Lung (tissue), 12 donors: ENCODE measurements around the gene PGBD1. TPM values are rescaled to one million over a fixed set of nuclear protein-coding genes. Genes with fewer than 3 reads are reported as not detected.

Experiments used
- ATAC-seq: fragments of 200-7000 bp; cut with Tn5 transposase; one replicate; pipeline ENCODE4 v1.9.1; 2020; ENCODE audit warnings: moderate number of reproducible peaks; ENCODE audit not compliant: insufficient read depth, low FRiP score
- DNase-seq, 3 donors: peaks; one replicate each; pipeline ENCODE4 v3.0.0-alpha.2; 2013 to 2017
- H3K27ac ChIP-seq, 2 donors: one replicate each; pipeline ENCODE4 v1.5.1; 2013; ENCODE audit warnings: mild to moderate bottlenecking in 2 of 2, moderate library complexity in 2 of 2, control low read depth in 1 of 2, inconsistent platforms in 1 of 2, low read depth in 1 of 2, low read length in 1 of 2
- H3K27me3 ChIP-seq, 3 donors: one replicate each; pipeline ENCODE4 v1.5.1; 2013; ENCODE audit warnings: low read length in 2 of 3; ENCODE audit not compliant: control insufficient read depth in 3 of 3, insufficient read depth in 3 of 3
- H3K36me3 ChIP-seq, 4 donors: one replicate each; pipeline ENCODE4 v1.5.1; 2013; ENCODE audit warnings: low read length in 4 of 4, mild to moderate bottlenecking in 1 of 4, moderate library complexity in 1 of 4; ENCODE audit not compliant: control insufficient read depth in 4 of 4, insufficient read depth in 4 of 4
- H3K4me1 ChIP-seq, 5 donors: one replicate each; pipeline ENCODE4 v1.5.1; 2013; ENCODE audit warnings: low read length in 5 of 5, mild to moderate bottlenecking in 2 of 5, moderate library complexity in 1 of 5; ENCODE audit not compliant: control insufficient read depth in 5 of 5, insufficient read depth in 5 of 5
- H3K4me3 ChIP-seq: one replicate; pipeline ENCODE4 v1.5.1; 2013; ENCODE audit warnings: mild to moderate bottlenecking, control low read depth, moderate library complexity
- H3K9ac ChIP-seq, 2 donors: one replicate each; pipeline ENCODE4 v1.5.1; 2013; ENCODE audit warnings: low read length in 2 of 2, control low read depth in 1 of 2; ENCODE audit not compliant: insufficient read depth in 1 of 2
- H3K9me3 ChIP-seq, 4 donors: one replicate each; pipeline ENCODE4 v1.5.1; 2013; ENCODE audit warnings: low read length in 3 of 4, mild to moderate bottlenecking in 1 of 4, moderate library complexity in 1 of 4; ENCODE audit not compliant: control insufficient read depth in 4 of 4, insufficient read depth in 3 of 4
- CTCF ChIP-seq: IDR thresholded peaks from 2 replicates; pipeline ENCODE4 v1.5.1; 2012; ENCODE audit warnings: mild to moderate bottlenecking; ENCODE audit errors: control extremely low read depth, extremely low read depth
- WGBS, 2 donors: extraction: QIAGEN DNeasy Blood & Tissue Kit; methylation state at CpG; one replicate each; pipeline ENCODE4 v1.1.7; 2013; 5-methylcytosine and 5-hydroxymethylcytosine counted together
- polyA plus RNA-seq, 2 donors: library from polyadenylated mRNA; stranded (reverse); fragments of 200-250 nt; gene quantifications; one replicate each; pipeline ENCODE4 v1.2.1, GENCODE V29; 2013
- total RNA-seq, 2 donors: library from RNA; depleted of rRNA in 1 of 2; stranded (reverse); fragments of >200 nt in 1 of 2; gene quantifications; one replicate each; pipeline ENCODE4 v1.2.1, GENCODE V29; 2014 to 2021
- donor health status: control.
- donor health status: control.
- donor health status: Bipolar disorder and iron deficiency.
- donor health status: healthy.
- donor health status: DM: yes; HTN: yes; CAD: no.

The PGBD1 gene
- total and polyA plus RNA-seq, 4 donors: 1.8 to 5.8 (median 3.1) TPM

DNA sequence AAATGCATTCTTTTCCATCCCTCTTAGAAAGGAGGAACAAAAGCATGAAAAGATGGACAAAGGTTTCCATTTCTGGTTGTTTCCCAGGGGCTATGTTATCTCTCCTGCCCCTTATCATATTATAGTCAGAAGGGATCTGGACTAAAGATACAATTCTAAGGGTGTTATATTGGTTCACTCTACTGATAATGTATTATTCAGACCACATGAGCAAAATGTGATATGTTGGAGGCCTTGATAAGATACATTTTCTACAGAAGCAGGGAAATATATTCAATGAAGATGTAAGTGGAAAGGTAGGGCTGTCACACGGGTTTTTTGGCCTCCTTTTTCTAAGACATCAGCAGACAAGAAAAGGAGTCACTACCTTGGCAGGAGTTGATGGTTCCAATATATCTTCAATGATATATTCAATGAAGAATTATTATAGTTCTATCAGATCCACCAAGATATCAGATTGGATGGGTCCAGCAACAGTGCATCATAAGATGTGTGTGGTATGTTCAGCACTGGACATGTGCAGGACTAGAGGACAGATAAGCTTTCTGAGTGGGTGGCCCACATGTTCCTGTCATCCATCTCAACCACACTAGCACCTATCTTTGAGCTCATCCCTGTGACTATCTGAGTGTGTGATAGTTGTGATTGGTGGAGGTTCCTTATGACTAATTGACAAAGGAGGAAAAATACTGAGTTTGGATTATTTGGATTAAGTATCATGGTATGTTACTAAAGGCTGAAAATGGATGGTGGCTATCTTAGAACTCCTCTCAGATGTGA, 62.7 kb downstream of the PGBD1 start:
- Histone ChIP-seq H3K9me3 (no peaks in the 10 kb centered on the region), H3K27me3 (peaks cover 0 to 2% (median 0%) of the 10 kb centered on the region in 3 donors), H3K27ac (no peak overlapping the region), H3K4me1 (no peaks in the 10 kb centered on the region), H3K4me3 (no peak overlapping the region), H3K36me3 (no peaks in the 10 kb centered on the region), H3K9ac (no peak overlapping the region)
- DNase-seq: no peak
- 80 to 90% methylated on average over 1 of the region's 1 CpG for WGBS, 2 donors
- ATAC-seq: no peak
- TF ChIP-seq CTCF: no peak

GRCh38 chr6:28345201-28345600, 63.8 kb downstream of the PGBD1 start:
- no peak for TF ChIP-seq CTCF
- peaks cover 0 to 3% (median 0%) of the 10 kb centered on the region in 5 donors for H3K4me1 ChIP-seq
- no peak overlapping the region for H3K27ac ChIP-seq
- H3K36me3 ChIP-seq: no peaks in the 10 kb centered on the region
- no peak overlapping the region for H3K4me3 ChIP-seq
- no peak overlapping the region for H3K9ac ChIP-seq
- DNase-seq: no peak
- 93 to 94% methylated on average over 1 of the region's 1 CpG for WGBS, 2 donors
- no peak for ATAC-seq
- no peaks in the 10 kb centered on the region for H3K9me3 ChIP-seq
- peaks cover 0 to 2% (median 0%) of the 10 kb centered on the region in 3 donors for H3K27me3 ChIP-seq

- H3K36me3 ChIP-seq: no peaks in the 10 kb centered on the region
- H3K4me3 ChIP-seq: no peak overlapping the region
- peaks cover 0 to 2% (median 0%) of the 10 kb centered on the region in 3 donors for H3K27me3 ChIP-seq
- WGBS, 2 donors: 15 to 18% methylated on average over 2 of the region's 2 CpGs
- no peak for TF ChIP-seq CTCF
- peaks cover 0 to 16% (median 3%) of the 10 kb centered on the region in 5 donors for H3K4me1 ChIP-seq
- no peak overlapping the region for H3K9ac ChIP-seq
- ATAC-seq (no peak), DNase-seq (peak in 1 of 3 donors; percentile 44)
- no peaks in the 10 kb centered on the region for H3K9me3 ChIP-seq
- H3K27ac ChIP-seq: no peak overlapping the region
These were observed 65.7 kb downstream of the PGBD1 start for GRCh38 chr6:28347119-28347518.
